OCI-LY7 (cell line): ENCODE measurements around the gene PANK4. TPM values are rescaled to one million over a fixed set of nuclear protein-coding genes. Genes with fewer than 3 reads are reported as not detected.

Experiments
- BruUV-seq: library from RNA; stranded (reverse); fragments of 400-500 nt; replicated peaks from 2 replicates; lab custom pipeline; 2021; lab: Mats Ljungman, UMichigan
- CTCF ChIA-PET: fragments of 300-600 bp; sonication (Branson Sonifier 250); formaldehyde crosslinking; loops from one replicate; lab custom pipeline; 2022; ENCODE audit warnings: antibody characterized with exemption; ENCODE audit not compliant: unreplicated experiment; lab: Charles Lee
- POLR2A ChIA-PET: fragments of 300-600 bp; sonication (Branson Sonifier 250); formaldehyde crosslinking; loops from one replicate; lab custom pipeline; 2022; ENCODE audit warnings: antibody characterized with exemption; lab: Charles Lee
- DNase-seq: peaks from one replicate; pipeline ENCODE4 v3.0.0-alpha.2; 2015; ENCODE audit warnings: low spot score
- H2AFZ ChIP-seq: fragments of 200-600 bp; sonication (generic), shearing (Covaris generic); 2 replicates; pipeline ENCODE4 v1.6.1; 2014; ENCODE audit warnings: mild to moderate bottlenecking, antibody characterized with exemption, low read length, moderate library complexity
- H3K27ac ChIP-seq: fragments of 200-600 bp; sonication (generic); 2 replicates; pipeline ENCODE4 v1.5.1; 2014; ENCODE audit warnings: mixed run types, low read depth, mild to moderate bottlenecking, moderate library complexity, low read length, inconsistent platforms; ENCODE audit not compliant: poor library complexity, severe bottlenecking
- H3K36me3 ChIP-seq: fragments of 200-600 bp; sonication (generic); 2 replicates; pipeline ENCODE4 v1.6.1; 2014; ENCODE audit warnings: mild to moderate bottlenecking, antibody characterized with exemption, low read length, moderate library complexity, mixed read lengths; ENCODE audit not compliant: insufficient read depth
- H3K4me1 ChIP-seq: fragments of 200-600 bp; sonication (generic); 2 replicates; pipeline ENCODE4 v1.5.1; 2014; ENCODE audit warnings: mild to moderate bottlenecking, low read length; ENCODE audit not compliant: insufficient read depth, poor library complexity, severe bottlenecking
- H3K4me2 ChIP-seq: fragments of 200-600 bp; sonication (generic); 2 replicates; pipeline ENCODE4 v1.6.1; 2014; ENCODE audit warnings: mild to moderate bottlenecking, low read length
- H3K4me3 ChIP-seq: fragments of 200-600 bp; sonication (generic); 2 replicates; pipeline ENCODE4 v1.5.1; 2014; ENCODE audit warnings: mild to moderate bottlenecking, low read depth, low read length; ENCODE audit not compliant: poor library complexity, severe bottlenecking
- H3K79me2 ChIP-seq: fragments of 200-600 bp; sonication (generic); 2 replicates; pipeline ENCODE4 v1.6.1; 2016; ENCODE audit warnings: low read depth, mild to moderate bottlenecking, low read length, moderate library complexity, mixed read lengths; ENCODE audit not compliant: insufficient read depth
- H3K9me2 ChIP-seq: fragments of 200-600 bp; sonication (generic); 2 replicates; pipeline ENCODE4 v1.6.1; 2016; ENCODE audit warnings: mild to moderate bottlenecking, low read length, mixed read lengths; ENCODE audit not compliant: insufficient read depth
- H3K9me3 ChIP-seq: fragments of 200-600 bp; sonication (generic); 2 replicates; pipeline ENCODE4 v1.6.1; 2014; ENCODE audit warnings: mild to moderate bottlenecking, mixed run types, low read length, mixed read lengths
- H4K20me1 ChIP-seq: fragments of 200-600 bp; sonication (generic); 2 replicates; pipeline ENCODE4 v1.6.1; 2014; ENCODE audit warnings: mild to moderate bottlenecking, antibody characterized with exemption, low read length, moderate library complexity, mixed read lengths; ENCODE audit not compliant: insufficient read depth
- EZH2phosphoT487 ChIP-seq: fragments of 200-600 bp; sonication (generic); IDR thresholded peaks from 2 replicates; pipeline ENCODE4 v1.6.1; 2018; ENCODE audit warnings: low read depth, borderline replicate concordance, mild to moderate bottlenecking, mixed run types, antibody characterized with exemption, low read length, moderate library complexity, mixed read lengths
- intact Hi-C: fragments of 100-400 bp; cut with micrococcal nuclease; formaldehyde crosslinking; loops from one replicate; pipeline ENCODE4 v1.10.0; 2022; ENCODE audit not compliant: unreplicated experiment
- total RNA-seq, 2 experiments: library from RNA; depleted of rRNA in 1 of 2; stranded (reverse); fragments of >200 nt in 1 of 2; shearing (Covaris generic) in 1 of 2; gene quantifications; 2 replicates each; pipeline ENCODE4 v1.2.3, GENCODE V29; 2014 to 2022
- TF ChIP-seq, protein P1 (sequence below): fragments of 200-600 bp; sonication (generic); conservative IDR thresholded peaks from 2 replicates; pipeline ENCODE4 v1.5.1; 2014; ENCODE audit warnings: mild to moderate bottlenecking, antibody characterized with exemption, low read length, moderate library complexity, mixed read lengths

PANK4 gene
- total RNA-seq, 2 experiments from 2014 or later = 49.1 to 55.9 TPM

DNA sequence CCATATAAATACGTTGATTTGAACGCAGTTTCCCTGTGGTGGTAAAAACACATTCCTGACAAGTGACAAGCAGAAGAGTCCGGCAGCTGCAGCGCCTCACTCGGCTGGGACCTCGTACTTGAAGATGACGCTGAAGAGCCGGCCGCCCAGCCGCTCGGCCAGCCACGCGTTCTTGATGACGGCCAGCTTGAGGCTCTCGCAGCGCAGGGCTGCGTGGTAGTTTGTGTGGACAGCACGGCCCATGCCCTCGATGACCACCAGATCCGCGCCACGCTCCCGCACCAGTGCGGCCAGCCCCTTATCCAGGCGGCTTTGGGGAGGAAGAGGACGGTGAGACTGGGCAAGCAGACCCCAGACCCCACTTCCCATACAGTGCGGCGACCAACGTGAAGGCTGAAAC lies 17.6 kb downstream of the PANK4 start:
- intact Hi-C loops = no loop called here
- Histone ChIP-seq H3K36me3 (peaks cover 65% of the 10 kb centered on the region), H4K20me1 (no peaks in the 10 kb centered on the region; the same call in 1 of the 2 replicates), H3K9me3 (no peaks in the 10 kb centered on the region), H3K4me1 (no peaks in the 10 kb centered on the region), H3K79me2 (no peaks in the 10 kb centered on the region), H3K4me3 (no peak overlapping the region), H3K9me2 (no peaks in the 10 kb centered on the region), H3K4me2 (no peak overlapping the region), H2AFZ (no peak overlapping the region), H3K27ac (no peak overlapping the region)
- BruUV-seq = no TSS peak
- CTCF ChIA-PET = no interaction called here
- POLR2A ChIA-PET = no interaction called here
- DNase-seq = no peak
- TF ChIP-seq, protein P1, sequence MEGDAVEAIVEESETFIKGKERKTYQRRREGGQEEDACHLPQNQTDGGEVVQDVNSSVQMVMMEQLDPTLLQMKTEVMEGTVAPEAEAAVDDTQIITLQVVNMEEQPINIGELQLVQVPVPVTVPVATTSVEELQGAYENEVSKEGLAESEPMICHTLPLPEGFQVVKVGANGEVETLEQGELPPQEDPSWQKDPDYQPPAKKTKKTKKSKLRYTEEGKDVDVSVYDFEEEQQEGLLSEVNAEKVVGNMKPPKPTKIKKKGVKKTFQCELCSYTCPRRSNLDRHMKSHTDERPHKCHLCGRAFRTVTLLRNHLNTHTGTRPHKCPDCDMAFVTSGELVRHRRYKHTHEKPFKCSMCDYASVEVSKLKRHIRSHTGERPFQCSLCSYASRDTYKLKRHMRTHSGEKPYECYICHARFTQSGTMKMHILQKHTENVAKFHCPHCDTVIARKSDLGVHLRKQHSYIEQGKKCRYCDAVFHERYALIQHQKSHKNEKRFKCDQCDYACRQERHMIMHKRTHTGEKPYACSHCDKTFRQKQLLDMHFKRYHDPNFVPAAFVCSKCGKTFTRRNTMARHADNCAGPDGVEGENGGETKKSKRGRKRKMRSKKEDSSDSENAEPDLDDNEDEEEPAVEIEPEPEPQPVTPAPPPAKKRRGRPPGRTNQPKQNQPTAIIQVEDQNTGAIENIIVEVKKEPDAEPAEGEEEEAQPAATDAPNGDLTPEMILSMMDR = no peak
- TF ChIP-seq EZH2phosphoT487 = no peak

DNA sequence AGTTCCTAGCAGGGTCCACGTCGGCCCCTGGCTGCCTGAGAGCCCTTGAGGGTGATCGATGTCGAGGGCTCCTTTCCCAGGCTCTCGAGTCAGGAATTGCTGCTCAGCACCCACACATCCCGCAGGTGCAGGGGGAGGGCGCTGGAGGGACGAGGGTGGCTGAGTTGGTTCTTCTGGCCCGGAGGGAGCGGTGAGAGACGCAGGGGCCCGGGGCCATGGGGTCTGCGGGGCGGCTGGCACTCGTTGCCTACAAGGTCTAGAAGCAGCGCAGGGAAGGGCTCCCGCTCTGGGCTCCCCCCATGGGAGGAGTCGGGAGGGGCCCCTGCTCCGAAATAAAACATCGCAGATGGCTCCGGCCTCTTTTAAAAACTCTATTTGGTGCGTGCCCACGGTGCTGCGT lies 18.2 kb downstream of the PANK4 start:
- ChIA-PET POLR2A (no interaction called here), CTCF (no interaction called here)
- Histone ChIP-seq H3K9me3 (no peaks in the 10 kb centered on the region), H3K9me2 (no peaks in the 10 kb centered on the region), H3K27ac (no peak overlapping the region), H3K79me2 (no peaks in the 10 kb centered on the region), H3K4me1 (no peaks in the 10 kb centered on the region), H3K4me3 (no peak overlapping the region), H3K4me2 (no peak overlapping the region), H4K20me1 (no peaks in the 10 kb centered on the region; the same call in 1 of the 2 replicates), H2AFZ (no peak overlapping the region), H3K36me3 (peaks cover 60% of the 10 kb centered on the region)
- no peak for TF ChIP-seq EZH2phosphoT487
- TF ChIP-seq, protein P1 = no peak
- BruUV-seq = no TSS peak
- no peak for DNase-seq
- intact Hi-C loops = no loop called here

DNA sequence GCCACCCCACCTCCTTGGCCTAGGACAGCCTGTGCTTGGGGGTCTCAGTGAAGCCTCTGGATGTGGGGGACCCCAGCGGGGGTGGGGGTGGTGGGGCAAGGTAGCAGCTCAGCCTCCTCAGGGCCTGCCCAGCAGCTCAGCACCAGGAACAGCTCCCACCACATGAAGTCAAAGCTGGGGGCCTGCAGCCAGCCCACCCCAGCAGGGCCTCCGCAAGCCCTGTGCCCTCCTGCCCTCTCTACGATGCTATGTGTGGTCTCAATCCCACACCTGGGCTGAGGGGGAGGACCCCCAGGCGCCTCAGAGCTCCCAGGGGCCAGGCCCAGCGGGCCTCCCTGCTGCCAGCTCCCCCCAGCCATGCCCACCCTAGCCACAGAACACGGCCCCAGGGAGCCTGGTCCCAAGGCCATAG lies 18.6 kb downstream of the PANK4 start:
- Histone ChIP-seq H4K20me1 (no peaks in the 10 kb centered on the region; the same call in 1 of the 2 replicates), H3K27ac (no peak overlapping the region), H3K36me3 (peaks cover 56% of the 10 kb centered on the region), H3K9me3 (no peaks in the 10 kb centered on the region), H3K79me2 (no peaks in the 10 kb centered on the region), H3K4me3 (no peak overlapping the region), H3K9me2 (no peaks in the 10 kb centered on the region), H3K4me2 (no peak overlapping the region), H3K4me1 (no peaks in the 10 kb centered on the region), H2AFZ (no peak overlapping the region)
- intact Hi-C loops = no loop called here
- no TSS peak for BruUV-seq
- DNase-seq = no peak
- POLR2A ChIA-PET = no interaction called here
- CTCF ChIA-PET = no interaction called here
- TF ChIP-seq EZH2phosphoT487 = no peak
- TF ChIP-seq, protein P1 = no peak
